DOHH2 (cell line): ENCODE measurements around the gene SLC6A11.

Experiments used
- EZH2phosphoT487 ChIP-seq: fragments of 200-600 bp; sonication (generic); IDR thresholded peaks from 2 replicates; pipeline ENCODE4 v1.6.1; 2017; ENCODE audit warnings: borderline replicate concordance, mild to moderate bottlenecking, antibody characterized with exemption, low read length, moderate library complexity, mixed read lengths
- TF ChIP-seq, protein P1 (sequence below): fragments of 200-600 bp; sonication (generic); IDR thresholded peaks from one replicate; pipeline ENCODE4 v1.5.1; 2014; ENCODE audit warnings: antibody characterized with exemption, mild to moderate bottlenecking, low read depth, low read length; ENCODE audit not compliant: poor library complexity, severe bottlenecking

DNA sequence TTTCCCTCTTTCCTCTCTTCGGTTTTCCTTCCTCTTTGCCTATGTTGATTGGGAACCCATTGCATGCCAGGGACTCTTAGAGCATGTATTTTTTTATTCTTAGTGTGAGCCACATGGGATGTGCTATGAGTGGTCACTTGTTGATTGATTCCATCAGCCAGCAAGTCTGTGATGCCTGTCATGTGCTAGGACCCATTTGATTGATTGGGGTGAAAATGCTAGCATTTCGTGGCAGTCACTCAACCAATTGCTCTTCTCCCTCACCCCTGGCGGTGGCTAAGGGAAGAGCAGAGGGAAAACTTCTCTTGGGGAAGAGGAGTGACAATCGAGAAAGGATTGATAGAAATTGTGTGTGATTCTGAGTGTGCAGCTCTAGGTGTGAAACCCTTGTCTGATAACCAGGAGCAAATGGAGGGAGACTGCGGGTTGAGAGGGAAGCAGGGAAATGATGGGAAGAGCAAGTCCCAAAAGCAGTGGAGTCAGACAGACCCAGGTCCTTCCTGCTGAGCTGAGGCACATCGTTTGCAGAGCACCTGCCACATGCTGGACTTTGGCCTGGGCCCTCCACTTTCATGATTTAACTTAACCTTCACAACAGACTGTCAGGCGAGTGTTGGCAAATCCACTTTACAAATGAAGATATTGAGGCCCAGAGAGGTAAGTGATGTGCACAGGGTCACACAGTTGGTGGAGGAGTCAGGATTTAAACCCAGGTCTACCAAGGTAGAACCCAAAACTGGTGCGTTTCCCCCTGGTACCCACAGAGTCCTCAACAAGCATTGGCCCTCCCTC lies 40.0 kb downstream of the SLC6A11 start:
- TF ChIP-seq, protein P1, sequence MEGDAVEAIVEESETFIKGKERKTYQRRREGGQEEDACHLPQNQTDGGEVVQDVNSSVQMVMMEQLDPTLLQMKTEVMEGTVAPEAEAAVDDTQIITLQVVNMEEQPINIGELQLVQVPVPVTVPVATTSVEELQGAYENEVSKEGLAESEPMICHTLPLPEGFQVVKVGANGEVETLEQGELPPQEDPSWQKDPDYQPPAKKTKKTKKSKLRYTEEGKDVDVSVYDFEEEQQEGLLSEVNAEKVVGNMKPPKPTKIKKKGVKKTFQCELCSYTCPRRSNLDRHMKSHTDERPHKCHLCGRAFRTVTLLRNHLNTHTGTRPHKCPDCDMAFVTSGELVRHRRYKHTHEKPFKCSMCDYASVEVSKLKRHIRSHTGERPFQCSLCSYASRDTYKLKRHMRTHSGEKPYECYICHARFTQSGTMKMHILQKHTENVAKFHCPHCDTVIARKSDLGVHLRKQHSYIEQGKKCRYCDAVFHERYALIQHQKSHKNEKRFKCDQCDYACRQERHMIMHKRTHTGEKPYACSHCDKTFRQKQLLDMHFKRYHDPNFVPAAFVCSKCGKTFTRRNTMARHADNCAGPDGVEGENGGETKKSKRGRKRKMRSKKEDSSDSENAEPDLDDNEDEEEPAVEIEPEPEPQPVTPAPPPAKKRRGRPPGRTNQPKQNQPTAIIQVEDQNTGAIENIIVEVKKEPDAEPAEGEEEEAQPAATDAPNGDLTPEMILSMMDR: peak; percentile 37
- TF ChIP-seq EZH2phosphoT487: no peak
